Adrenal gland (tissue), 12 donors: Measurements from ENCODE around the gene C8G. TPM values are rescaled to one million over a fixed set of nuclear protein-coding genes. Genes with fewer than 3 reads are reported as not detected.

Experiments
- DNase-seq, 7 donors: peaks; one replicate each; pipeline ENCODE4 v3.0.0-alpha.2; 2019 to 2020
- H3K27ac ChIP-seq, 5 donors: fragments of 200-600 bp; sonication (generic) in 4 of 5; 1 replicate in 3 of 5; 2 replicates in 2 of 5; pipeline versions ENCODE4 v1.5.1 to v1.8.0; 2016 to 2020; ENCODE audit warnings: mild to moderate bottlenecking in 1 of 5
- H3K27me3 ChIP-seq: fragments of 200-600 bp; 2 replicates; pipeline ENCODE4 v1.8.0; 2021
- H3K36me3 ChIP-seq, 2 donors: fragments of 200-600 bp; replicated peaks in 1 of 2; 1 replicate in 1 of 2; 2 replicates in 1 of 2; pipeline versions ENCODE4 v1.5.1 to v1.8.0; 2018 to 2022
- H3K4me1 ChIP-seq, 2 donors: fragments of 200-600 bp; replicated peaks in 1 of 2; 1 replicate in 1 of 2; 2 replicates in 1 of 2; pipeline versions ENCODE4 v1.5.1 to v1.8.0; 2018 to 2021
- H3K4me3 ChIP-seq, 4 donors: fragments of 200-600 bp; sonication (generic) in 3 of 4; one replicate each; pipeline ENCODE4 v1.5.1; 2016 to 2018
- H3K9me3 ChIP-seq, 3 donors: fragments of 200-600 bp; sonication (generic) in 1 of 3; replicated peaks in 1 of 3; 1 replicate in 2 of 3; 2 replicates in 1 of 3; pipeline versions ENCODE4 v1.5.1 to v1.8.0; 2016 to 2021
- CTCF ChIP-seq, 6 experiments: fragments of 450-650 bp in 4 of 6; fragments of 200-600 bp in 2 of 6; sonication (generic) in 1 of 6; IDR thresholded peaks; 1 replicate in 5 of 6; 2 replicates in 1 of 6; pipeline versions ENCODE4 v1.5.1 to v1.8.0; 2016 to 2021; ENCODE audit warnings: antibody characterized with exemption in 6 of 6, mild to moderate bottlenecking in 2 of 6, moderate library complexity in 1 of 6
- POLR2A ChIP-seq, 2 donors: fragments of 450-650 bp; IDR thresholded peaks; one replicate each; pipeline ENCODE4 v1.6.1; 2017; ENCODE audit warnings: antibody characterized with exemption in 2 of 2, mild to moderate bottlenecking in 2 of 2, moderate library complexity in 1 of 2
- WGBS, 4 donors: extraction: QIAGEN DNeasy Blood & Tissue Kit in 2 of 4; methylation state at CpG; one replicate each; pipeline versions ENCODE4 v1.1.5 to v1.1.7; 2013 to 2017; 5-methylcytosine and 5-hydroxymethylcytosine counted together
- intact Hi-C, 2 donors: fragments of 100-400 bp; cut with DNase I; formaldehyde crosslinking; loops; one replicate each; pipeline versions ENCODE4 v1.14.1 to v1.15.0; 2022 to 2023
- polyA plus RNA-seq, 3 donors: library from polyadenylated mRNA; stranded (reverse); fragments of 200-250 nt in 2 of 3; fragments of 350-450 nt in 1 of 3; fragmentation: Illumina TruSeq in 1 of 3; extraction: RNeasy Lipid Tissue Mini Kit (QIAGEN cat#74804) in 1 of 3; gene quantifications; one replicate each; pipeline ENCODE4 v1.2.3, GENCODE V29; 2013 to 2014
- total RNA-seq, 9 donors: library from RNA; depleted of rRNA in 4 of 9; stranded (reverse); fragments of >200 nt in 4 of 9; fragments of 120-200 nt in 1 of 9; fragmentation: NEBNext Ultra II Directional in 1 of 9; extraction: Animal tissue kit (Norgen Biotek cat#: 25700) in 1 of 9; gene quantifications; one replicate each; pipeline versions ENCODE4 v1.1.0 to v1.2.4, GENCODE V29; 2013 to 2023
- donor health status: healthy with polysubstance abuse.
- donor health status: Bipolar disorder and iron deficiency.
- donor health status: DM: yes; HTN: yes; CAD: no.
- donor health status: DM: no; HTN: no; CAD: no.
- donor health status: DM: no; HTN: no; CAD: no.
- donor health status: DM: yes; HTN: yes; CAD: no.

The C8G gene
- total and polyA plus RNA-seq, 12 donors: 0.68 to 5.5 (median 2.2) TPM; not detected in 6

DNA sequence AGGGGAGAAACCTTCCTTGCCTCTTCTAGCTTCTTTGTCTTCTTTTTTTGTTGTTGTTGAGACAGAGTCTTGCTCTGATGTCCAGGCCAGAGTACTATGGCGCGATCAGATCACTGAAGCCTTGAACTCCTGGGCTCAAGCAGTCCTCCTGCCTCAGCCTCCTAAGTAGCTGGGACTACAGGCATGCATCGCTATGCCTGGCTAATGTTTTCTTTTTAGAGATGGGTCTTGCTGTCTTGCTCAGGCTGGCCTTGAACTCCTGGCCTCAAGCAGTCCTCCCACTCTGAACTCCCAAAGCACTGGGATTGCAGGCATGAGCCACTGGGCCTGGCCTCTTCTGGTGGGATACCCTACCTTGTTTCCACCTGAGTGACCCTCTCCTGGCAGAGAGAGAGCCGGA, 43.8 kb downstream of the C8G start:
- no peak overlapping the region for H3K27ac ChIP-seq
- WGBS, 4 donors: 90 to 99% (median 93%) methylated on average over 4 of the region's 4 CpGs
- no peaks in the 10 kb centered on the region for H3K9me3 ChIP-seq
- H3K36me3 ChIP-seq: no peaks in the 10 kb centered on the region
- no peak overlapping the region for H3K4me3 ChIP-seq
- intact Hi-C loops: no loop called here
- no peak for TF ChIP-seq POLR2A (IDR thresholded peaks at IDR 0.05)
- TF ChIP-seq CTCF (IDR thresholded peaks at IDR 0.05): no peak
- peaks cover 19% of the 10 kb centered on the region for H3K27me3 ChIP-seq
- DNase-seq: no peak
- peaks cover 7 to 15% of the 10 kb centered on the region in 2 donors for H3K4me1 ChIP-seq

- Histone ChIP-seq H3K4me3 (no peak overlapping the region), H3K27me3 (peaks cover 8% of the 10 kb centered on the region), H3K9me3 (no peaks in the 10 kb centered on the region), H3K27ac (no peak overlapping the region), H3K36me3 (no peaks in the 10 kb centered on the region), H3K4me1 (peaks cover 7 to 16% of the 10 kb centered on the region in 2 donors)
- 80 to 90% (median 87%) methylated on average over 10 of the region's 10 CpGs for WGBS, 4 donors
- DNase-seq: no peak
- TF ChIP-seq POLR2A (IDR thresholded peaks at IDR 0.05): no peak
- no peak for TF ChIP-seq CTCF (IDR thresholded peaks at IDR 0.05)
- intact Hi-C loops: no loop called here
These were observed 45.3 kb downstream of the C8G start for GRCh38 chr9:136990242-136990911.

DNA sequence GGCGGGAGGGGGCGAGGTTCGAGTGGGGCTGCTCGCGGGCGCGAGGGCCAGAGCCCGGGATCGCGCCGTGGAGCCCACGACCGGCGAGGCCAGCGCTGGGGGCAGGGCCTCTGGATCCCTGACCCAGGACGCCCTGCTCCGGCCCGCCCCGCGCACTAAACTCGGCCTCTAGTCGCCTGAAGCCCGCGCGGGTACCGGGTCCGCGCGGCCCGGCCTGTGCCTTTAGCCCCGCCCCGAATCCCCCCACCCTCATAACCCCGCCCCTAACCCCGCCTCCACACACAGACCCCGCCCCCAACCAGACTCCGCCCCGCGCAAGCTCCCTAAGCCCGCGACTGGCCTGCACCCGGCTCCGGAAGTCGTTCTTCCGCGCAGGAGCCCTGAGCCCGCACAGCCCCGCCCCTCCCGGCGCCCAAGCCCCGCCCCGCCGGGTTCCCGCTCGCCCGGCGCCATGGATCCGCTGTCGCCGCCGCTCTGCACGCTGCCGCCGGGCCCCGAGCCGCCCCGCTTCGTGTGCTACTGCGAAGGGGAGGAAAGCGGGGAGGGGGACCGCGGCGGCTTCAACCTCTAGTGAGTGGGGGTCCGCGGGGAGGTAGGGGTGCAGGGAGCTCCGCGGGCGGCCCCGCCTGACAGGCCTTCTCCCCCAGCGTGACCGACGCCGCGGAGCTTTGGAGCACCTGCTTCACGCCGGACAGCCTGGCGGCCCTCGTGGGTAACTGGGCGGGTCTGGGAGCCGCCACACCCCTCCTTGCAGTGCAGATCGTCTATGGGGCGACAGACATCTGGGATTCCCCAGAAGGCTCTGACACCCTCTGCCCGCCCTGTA, 47.2 kb downstream of the C8G start, which contains the start of gene PAXX:
Gene PAXX (plus strand): TSS at position 430 of the 826 bp plus-strand sequence. CDS start 22 bp downstream, at position 452.
- no peaks in the 10 kb centered on the region for H3K9me3 ChIP-seq
- H3K36me3 ChIP-seq: no peaks in the 10 kb centered on the region
- H3K27me3 ChIP-seq: no peaks in the 10 kb centered on the region
- peak within 1 kb of the TSS; percentile 48 to 95 (median 92) for H3K27ac ChIP-seq
- DNase-seq: peak; percentile 91 to 97 (median 95)
- intact Hi-C loops: no loop called here
- WGBS, 4 donors: 0 to 4% (median 1%) methylated on average over 1 to 92 of the region's 92 CpGs
- TF ChIP-seq CTCF (IDR thresholded peaks at IDR 0.05): peak in 1 of 6 experiments; percentile 15
- TF ChIP-seq POLR2A (IDR thresholded peaks at IDR 0.05): peak; percentile 33 to 55
- peaks cover 13 to 22% of the 10 kb centered on the region in 2 donors for H3K4me1 ChIP-seq
- H3K4me3 ChIP-seq: peak within 1 kb of the TSS; percentile 56 to 93 (median 77)

DNA sequence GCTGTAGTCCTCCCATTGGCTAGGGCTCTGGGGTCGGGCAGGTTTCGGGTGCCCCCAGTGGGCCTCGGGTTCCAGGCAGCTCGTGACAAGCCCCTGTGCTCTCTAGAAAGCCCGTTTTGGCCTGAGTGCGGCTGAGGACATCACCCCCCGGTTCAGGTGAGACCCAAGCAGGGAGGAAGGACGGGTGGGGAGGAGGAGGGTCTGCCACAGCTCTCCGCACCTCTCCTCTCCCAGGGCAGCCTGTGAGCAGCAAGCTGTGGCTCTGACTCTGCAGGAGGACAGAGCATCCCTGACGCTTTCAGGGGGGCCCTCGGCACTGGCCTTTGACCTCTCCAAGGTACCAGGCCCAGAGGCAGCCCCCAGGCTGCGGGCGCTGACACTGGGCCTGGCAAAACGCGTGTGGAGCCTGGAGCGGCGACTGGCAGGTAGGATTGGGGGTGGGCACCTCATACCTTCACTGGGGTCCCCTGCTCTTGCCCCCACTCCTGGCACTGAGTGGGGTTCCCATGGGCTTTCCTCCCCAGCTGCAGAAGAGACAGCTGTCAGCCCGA, 47.9 kb downstream of the C8G start:
- Histone ChIP-seq H3K4me3 (peak overlapping the region; percentile 56 to 93 (median 77)), H3K27ac (peak overlapping the region in 3 of 5 donors; percentile 92 to 95 (median 93)), H3K4me1 (peaks cover 13 to 22% of the 10 kb centered on the region in 2 donors), H3K36me3 (no peaks in the 10 kb centered on the region), H3K9me3 (no peaks in the 10 kb centered on the region), H3K27me3 (no peaks in the 10 kb centered on the region)
- WGBS, 4 donors: 37 to 89% (median 56%) methylated on average over 2 to 18 of the region's 18 CpGs
- intact Hi-C loops: no loop called here
- no peak for TF ChIP-seq POLR2A (IDR thresholded peaks at IDR 0.05)
- no peak for TF ChIP-seq CTCF (IDR thresholded peaks at IDR 0.05)
- DNase-seq: no peak
